Breast epithelium (tissue), 3 donors: ENCODE data around the gene CFAP46.

ENCODE experiments used
- CTCF ChIP-seq, 3 donors: fragments of 450-650 bp; IDR thresholded peaks; one replicate each; pipeline ENCODE4 v1.5.1; 2016 to 2017; ENCODE audit warnings: antibody characterized with exemption in 3 of 3, mild to moderate bottlenecking in 3 of 3, moderate library complexity in 3 of 3
- POLR2A ChIP-seq: fragments of 450-650 bp; IDR thresholded peaks from one replicate; pipeline ENCODE4 v1.6.1; 2016; ENCODE audit warnings: antibody characterized with exemption, mild to moderate bottlenecking, moderate library complexity

- TF ChIP-seq POLR2A (no peak), CTCF (IDR thresholded peaks at IDR 0.05) (no peak)
Measured at GRCh38 chr10:132805599-132805998, 136.8 kb downstream of the CFAP46 start.
